ENCODE data around the gene TTBK2. TPM values are rescaled to one million over a fixed set of nuclear protein-coding genes. Genes with fewer than 3 reads are reported as not detected.

TTBK2 gene
- total RNA-seq, 1 donor, result 14.2 TPM

- Histone ChIP-seq H3K27me3 (ENCODE audit: insufficient read depth, low read length) (no peaks in the 10 kb centered on the region), H3K4me3 (ENCODE audit: low read length) (no peak overlapping the region), H3K9me3 (ENCODE audit: low read depth, low read length) (no peaks in the 10 kb centered on the region), H3K4me1 (ENCODE audit: insufficient read depth, low read length) (no peaks in the 10 kb centered on the region)
Measured at GRCh38 chr15:42695527-42696071, 225.0 kb downstream of the TTBK2 start.

- H3K27me3 ChIP-seq (ENCODE audit: insufficient read depth, low read length), result no peaks in the 10 kb centered on the region
- no peaks in the 10 kb centered on the region for H3K9me3 ChIP-seq (ENCODE audit: low read depth, low read length)
Measured at GRCh38 chr15:42694398-42694797, 226.2 kb downstream of the TTBK2 start.

GRCh38 chr15:42693942-42694341 lies 226.6 kb downstream of the TTBK2 start:
- Histone ChIP-seq H3K4me3 (ENCODE audit: low read length) (no peak overlapping the region), H3K27me3 (ENCODE audit: insufficient read depth, low read length) (no peaks in the 10 kb centered on the region), H3K4me1 (ENCODE audit: insufficient read depth, low read length) (no peaks in the 10 kb centered on the region), H3K9me3 (ENCODE audit: low read depth, low read length) (no peaks in the 10 kb centered on the region)

More at GRCh38 chr15:42694398-42694797, 226.2 kb downstream of the TTBK2 start:
- H3K4me1 ChIP-seq (ENCODE audit: insufficient read depth, low read length), result no peaks in the 10 kb centered on the region
- no peak overlapping the region for H3K4me3 ChIP-seq (ENCODE audit: low read length)

GRCh38 chr15:42693496-42693895 lies 227.1 kb downstream of the TTBK2 start:
- no peak overlapping the region for H3K4me3 ChIP-seq (ENCODE audit: low read length)
- no peaks in the 10 kb centered on the region for H3K4me1 ChIP-seq (ENCODE audit: insufficient read depth, low read length)
- no peaks in the 10 kb centered on the region for H3K27me3 ChIP-seq (ENCODE audit: insufficient read depth, low read length)
- H3K9me3 ChIP-seq (ENCODE audit: low read depth, low read length), result no peaks in the 10 kb centered on the region

- Histone ChIP-seq H3K4me1 (ENCODE audit: insufficient read depth, low read length) (no peaks in the 10 kb centered on the region), H3K9me3 (ENCODE audit: low read depth, low read length) (no peaks in the 10 kb centered on the region), H3K27me3 (ENCODE audit: insufficient read depth, low read length) (no peaks in the 10 kb centered on the region), H3K4me3 (ENCODE audit: low read length) (no peak overlapping the region)
Measured at GRCh38 chr15:42692997-42693396, 227.6 kb downstream of the TTBK2 start.

GRCh38 chr15:42692536-42692935 lies 228.0 kb downstream of the TTBK2 start:
- Histone ChIP-seq H3K9me3 (ENCODE audit: low read depth, low read length) (no peaks in the 10 kb centered on the region), H3K27me3 (ENCODE audit: insufficient read depth, low read length) (no peaks in the 10 kb centered on the region), H3K4me1 (ENCODE audit: insufficient read depth, low read length) (no peaks in the 10 kb centered on the region), H3K4me3 (ENCODE audit: low read length) (no peak overlapping the region)

GRCh38 chr15:42691770-42692169 lies 228.8 kb downstream of the TTBK2 start:
- H3K27me3 ChIP-seq (ENCODE audit: insufficient read depth, low read length), result no peaks in the 10 kb centered on the region
- no peaks in the 10 kb centered on the region for H3K4me1 ChIP-seq (ENCODE audit: insufficient read depth, low read length)
- no peaks in the 10 kb centered on the region for H3K9me3 ChIP-seq (ENCODE audit: low read depth, low read length)
- H3K4me3 ChIP-seq (ENCODE audit: low read length), result no peak overlapping the region

GRCh38 chr15:42691308-42691707 lies 229.3 kb downstream of the TTBK2 start:
- no peaks in the 10 kb centered on the region for H3K27me3 ChIP-seq (ENCODE audit: insufficient read depth, low read length)
- no peaks in the 10 kb centered on the region for H3K4me1 ChIP-seq (ENCODE audit: insufficient read depth, low read length)
- no peaks in the 10 kb centered on the region for H3K9me3 ChIP-seq (ENCODE audit: low read depth, low read length)
- no peak overlapping the region for H3K4me3 ChIP-seq (ENCODE audit: low read length)

Other genes starting within 250 kb of the TTBK2 start
- gene CDAN1, start 183.7 kb downstream of the TTBK2 start, total RNA-seq, result 7.6 TPM
- 44.7 TPM for gene UBR1, start 185.3 kb upstream of the TTBK2 start, total RNA-seq
- 28.8 TPM for gene TMEM62, start 212.8 kb upstream of the TTBK2 start, total RNA-seq

All from mononuclear cell (primary cell).